Retina (tissue), 1 donor: Measurements from ENCODE around the gene PPDPF.
"Not testable (repeated sequence)": the region's sequence is repeated elsewhere in the genome, so short reads cannot be mapped to it uniquely, and the experiment has no call there.

ENCODE experiments used
- DNase-seq: peaks from one replicate; pipeline ENCODE4 v3.0.0-alpha.2; 2016

The PPDPF gene

GRCh38 chr20:63500902-63501817 is 19.4 kb upstream of the PPDPF start:
- peak; percentile 9 for DNase-seq

- DNase-seq: peak; percentile 71
These were observed 18.5 kb upstream of the PPDPF start for GRCh38 chr20:63501818-63502670.

- DNase-seq: peak; percentile 63
These were observed 17.8 kb upstream of the PPDPF start for GRCh38 chr20:63502671-63503172.

GRCh38 chr20:63503524-63503923 is 17.0 kb upstream of the PPDPF start:
- DNase-seq: no peak

- no peak for DNase-seq
These were observed 15.9 kb upstream of the PPDPF start for GRCh38 chr20:63504642-63505041.

GRCh38 chr20:63505281-63505680 is 15.3 kb upstream of the PPDPF start:
- no peak for DNase-seq

- no peak for DNase-seq
These were observed 14.8 kb upstream of the PPDPF start for GRCh38 chr20:63505723-63506122.

GRCh38 chr20:63507083-63507743 is 13.4 kb upstream of the PPDPF start:
- DNase-seq: no peak

- no peak for DNase-seq
These were observed 12.3 kb upstream of the PPDPF start for GRCh38 chr20:63508072-63508768.

GRCh38 chr20:63509088-63509564 is 11.4 kb upstream of the PPDPF start:
- DNase-seq: no peak

- DNase-seq: no peak
These were observed 7.4 kb upstream of the PPDPF start for GRCh38 chr20:63513207-63513606.

GRCh38 chr20:63514520-63514919 is 6.0 kb upstream of the PPDPF start:
- DNase-seq: not testable (repeated sequence)

GRCh38 chr20:63517376-63518309 is 2.9 kb upstream of the PPDPF start:
- DNase-seq: peak; percentile 9

- DNase-seq: peak; percentile 41
These were observed 2.2 kb upstream of the PPDPF start for GRCh38 chr20:63518351-63518861.

- DNase-seq: no peak
These were observed 1.5 kb upstream of the PPDPF start for GRCh38 chr20:63518946-63519667.

GRCh38 chr20:63519668-63520503 is 679 bp upstream of the PPDPF start:
- DNase-seq: peak; percentile 87

GRCh38 chr20:63520934-63521601 is 503 bp downstream of the PPDPF start:
- DNase-seq: peak; percentile 87

- DNase-seq: no peak
These were observed 1.0 kb downstream of the PPDPF start for GRCh38 chr20:63521602-63522001.
